Thymus (tissue), 11 donors: ENCODE data around the gene PPP1R12A. TPM values are rescaled to one million over a fixed set of nuclear protein-coding genes. Genes with fewer than 3 reads are reported as not detected.

ENCODE experiments used
- DNase-seq, 9 donors: peaks; one replicate each; pipeline ENCODE4 v3.0.0-alpha.2; 2013; ENCODE audit warnings: low spot score in 9 of 9, low read depth in 6 of 9, missing footprints in 1 of 9
- H3K27ac ChIP-seq, 2 donors: one replicate each; pipeline ENCODE4 v1.5.1; 2013; ENCODE audit warnings: control low read depth in 1 of 2, low read depth in 1 of 2, low read length in 1 of 2, mild to moderate bottlenecking in 1 of 2, moderate library complexity in 1 of 2
- H3K27me3 ChIP-seq, 2 donors: one replicate each; pipeline ENCODE4 v1.5.1; 2013; ENCODE audit warnings: low read length in 1 of 2; ENCODE audit not compliant: control insufficient read depth in 2 of 2, insufficient read depth in 1 of 2
- H3K36me3 ChIP-seq, 2 donors: one replicate each; pipeline ENCODE4 v1.5.1; 2013; ENCODE audit warnings: low read length in 1 of 2, mild to moderate bottlenecking in 1 of 2, moderate library complexity in 1 of 2; ENCODE audit not compliant: control insufficient read depth in 2 of 2, insufficient read depth in 2 of 2
- H3K4me1 ChIP-seq, 2 donors: one replicate each; pipeline ENCODE4 v1.5.1; 2013; ENCODE audit warnings: low read length in 2 of 2; ENCODE audit not compliant: control insufficient read depth in 2 of 2, insufficient read depth in 2 of 2
- H3K4me3 ChIP-seq, 2 donors: one replicate each; pipeline ENCODE4 v1.5.1; 2013; ENCODE audit warnings: low read length in 2 of 2, control low read depth in 1 of 2, mild to moderate bottlenecking in 1 of 2
- H3K9me3 ChIP-seq, 2 donors: one replicate each; pipeline ENCODE4 v1.5.1; 2013; ENCODE audit warnings: low read length in 1 of 2, mild to moderate bottlenecking in 1 of 2; ENCODE audit not compliant: control insufficient read depth in 2 of 2, insufficient read depth in 1 of 2
- WGBS: extraction: QIAGEN DNeasy Blood & Tissue Kit; methylation state at CpG from one replicate; pipeline ENCODE4 v1.1.7; 2013; 5-methylcytosine and 5-hydroxymethylcytosine counted together
- polyA plus RNA-seq: library from polyadenylated mRNA; stranded (reverse); fragments of 200-250 nt; gene quantifications from one replicate; pipeline ENCODE4 v1.2.3, GENCODE V29; 2013
- total RNA-seq: library from RNA; stranded (reverse); fragments of 120-200 nt; gene quantifications from one replicate; pipeline ENCODE4 v1.2.4, GENCODE V29; 2013
- donor health status: healthy.

Gene PPP1R12A
- total and polyA plus RNA-seq, 2 donors: 32.1 to 86.6 TPM

DNA sequence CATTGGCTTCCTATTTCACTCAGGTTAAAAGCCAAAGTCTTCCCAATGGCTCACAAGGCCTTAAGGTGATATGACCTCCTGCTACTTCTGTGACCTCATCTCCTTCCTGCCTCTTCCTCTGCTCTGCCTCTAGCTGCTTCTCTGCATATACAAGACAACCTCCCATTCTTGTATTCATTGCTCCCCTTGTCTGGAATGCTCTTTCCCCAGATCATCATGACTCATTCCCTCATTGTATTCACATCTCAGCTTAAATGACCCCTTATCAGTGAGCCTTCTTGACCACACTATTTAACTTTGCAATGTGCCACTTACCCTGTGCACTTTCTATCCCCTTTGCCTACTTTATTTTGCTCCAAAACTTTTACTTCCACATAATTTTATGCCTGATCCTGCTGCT, 90.2 kb downstream of the PPP1R12A start:
- Histone ChIP-seq H3K4me1 (peaks cover 0 to 3% of the 10 kb centered on the region in 2 donors), H3K36me3 (peaks cover 6 to 21% of the 10 kb centered on the region in 2 donors)
- DNase-seq: no peak

DNA sequence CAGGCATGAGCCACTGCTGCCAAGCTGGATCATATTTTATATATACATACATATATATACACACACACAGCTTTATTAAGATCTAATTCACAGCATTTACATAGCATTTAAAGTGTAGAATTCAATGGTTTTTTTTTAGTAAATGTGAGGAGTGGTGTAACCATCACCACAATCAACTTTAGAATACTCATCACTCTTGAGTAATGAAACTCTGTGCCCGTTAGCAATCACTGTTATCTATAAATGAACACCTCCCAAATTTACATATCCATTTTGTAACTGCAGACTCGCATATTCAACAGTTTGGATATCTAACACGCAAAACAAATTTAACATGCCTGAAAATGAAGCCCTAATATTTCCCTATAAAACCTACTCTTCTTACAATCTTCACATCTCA, 90.9 kb downstream of the PPP1R12A start:
- Histone ChIP-seq H3K27me3 (no peaks in the 10 kb centered on the region), H3K4me1 (peaks cover 0 to 3% of the 10 kb centered on the region in 2 donors), H3K27ac (no peak overlapping the region), H3K36me3 (peaks cover 12 to 27% of the 10 kb centered on the region in 2 donors), H3K9me3 (peaks cover 2 to 6% of the 10 kb centered on the region in 2 donors), H3K4me3 (no peak overlapping the region)
- no peak for DNase-seq
- WGBS: 98% methylated on average over 3 of the region's 3 CpGs

More for the DNA sequence above, 90.2 kb downstream of the PPP1R12A start:
- no peaks in the 10 kb centered on the region for H3K9me3 ChIP-seq
- H3K4me3 ChIP-seq: no peak overlapping the region
- no peak overlapping the region for H3K27ac ChIP-seq
- H3K27me3 ChIP-seq: no peaks in the 10 kb centered on the region

DNA sequence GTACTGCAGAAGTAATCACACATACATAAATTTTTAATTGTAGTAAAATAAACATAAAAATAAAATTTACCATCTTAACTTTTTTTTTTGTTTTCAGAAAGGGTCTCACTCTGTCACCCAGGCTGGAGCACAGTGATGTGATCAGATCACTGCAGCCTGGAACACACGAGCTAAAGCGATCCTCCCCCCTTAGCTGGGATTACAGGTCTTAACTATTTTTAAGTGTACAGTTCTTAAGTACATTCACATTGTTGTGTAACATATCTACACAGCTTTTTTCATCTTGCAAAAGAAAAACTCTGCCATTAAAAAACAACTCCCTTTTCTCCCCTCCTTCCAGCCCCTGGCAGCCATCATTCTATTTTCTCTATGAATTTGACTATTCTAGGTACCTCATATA, 92.3 kb downstream of the PPP1R12A start:
- H3K9me3 ChIP-seq: peaks cover 8 to 14% of the 10 kb centered on the region in 2 donors
- peaks cover 19 to 36% of the 10 kb centered on the region in 2 donors for H3K36me3 ChIP-seq
- H3K4me3 ChIP-seq: no peak overlapping the region
- 97% methylated on average over 2 of the region's 2 CpGs for WGBS
- no peak for DNase-seq
- H3K27ac ChIP-seq: no peak overlapping the region
- H3K27me3 ChIP-seq: no peaks in the 10 kb centered on the region
- peaks cover 0 to 3% of the 10 kb centered on the region in 2 donors for H3K4me1 ChIP-seq

DNA sequence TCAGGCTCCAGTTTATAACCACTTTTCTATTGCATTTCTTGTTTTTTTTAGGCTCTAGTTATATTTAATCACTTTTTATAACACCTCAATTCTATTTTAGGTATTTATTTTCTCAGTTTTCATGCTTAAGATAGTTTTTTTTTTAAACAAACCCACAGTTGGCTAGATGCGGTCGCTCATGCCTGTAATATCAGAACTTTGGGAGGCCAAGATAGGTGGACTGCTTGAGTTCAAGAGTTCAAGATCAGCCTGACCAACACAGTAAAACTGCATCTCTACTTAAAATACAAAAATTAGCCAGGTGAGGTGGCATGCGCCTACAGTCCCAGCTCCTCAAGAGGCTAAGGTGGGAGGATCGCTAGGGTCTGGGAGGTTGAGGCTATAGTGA, 93.0 kb downstream of the PPP1R12A start:
- peaks cover 19 to 36% of the 10 kb centered on the region in 2 donors for H3K36me3 ChIP-seq
- no peak overlapping the region for H3K4me3 ChIP-seq
- no peak overlapping the region for H3K27ac ChIP-seq
- peaks cover 0 to 3% of the 10 kb centered on the region in 2 donors for H3K4me1 ChIP-seq
- peaks cover 8 to 14% of the 10 kb centered on the region in 2 donors for H3K9me3 ChIP-seq
- H3K27me3 ChIP-seq: no peaks in the 10 kb centered on the region
- 86% methylated on average over 4 of the region's 4 CpGs for WGBS
- no peak for DNase-seq

DNA sequence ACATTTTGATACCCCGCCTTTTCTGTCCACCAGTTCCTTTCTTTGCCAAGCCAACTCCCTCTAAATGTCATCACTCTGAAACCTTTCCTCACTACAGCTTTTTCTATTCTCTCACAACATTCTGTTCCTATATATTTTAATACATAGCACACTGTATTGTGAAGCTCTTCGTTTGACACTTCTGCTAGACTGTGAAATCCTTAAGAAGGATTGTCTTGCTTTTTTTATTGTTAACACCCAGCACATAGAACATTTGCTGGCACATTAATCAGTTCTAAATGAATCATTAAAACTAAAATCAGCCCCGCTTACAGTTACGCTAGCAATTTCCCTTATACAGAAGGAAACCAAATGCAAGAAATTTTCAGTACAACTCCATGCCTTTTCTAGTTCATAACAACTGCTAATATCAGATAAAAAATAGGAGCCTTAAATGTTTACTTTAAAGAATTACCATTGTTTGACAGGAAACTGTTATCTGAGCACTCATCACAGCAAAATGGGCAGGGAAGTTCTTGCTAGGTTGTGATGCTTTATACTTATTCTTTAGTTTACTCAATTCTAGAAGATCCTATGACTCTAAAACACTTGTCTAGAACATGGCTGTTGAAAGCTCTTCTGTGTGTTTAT, 93.5 kb downstream of the PPP1R12A start:
- no peak overlapping the region for H3K4me3 ChIP-seq
- H3K27me3 ChIP-seq: no peaks in the 10 kb centered on the region
- H3K27ac ChIP-seq: no peak overlapping the region
- H3K4me1 ChIP-seq: peaks cover 0 to 3% of the 10 kb centered on the region in 2 donors
- H3K36me3 ChIP-seq: peaks cover 19 to 36% of the 10 kb centered on the region in 2 donors
- peaks cover 8 to 14% of the 10 kb centered on the region in 2 donors for H3K9me3 ChIP-seq
- DNase-seq: no peak
- 97% methylated on average over 4 of the region's 4 CpGs for WGBS

DNA sequence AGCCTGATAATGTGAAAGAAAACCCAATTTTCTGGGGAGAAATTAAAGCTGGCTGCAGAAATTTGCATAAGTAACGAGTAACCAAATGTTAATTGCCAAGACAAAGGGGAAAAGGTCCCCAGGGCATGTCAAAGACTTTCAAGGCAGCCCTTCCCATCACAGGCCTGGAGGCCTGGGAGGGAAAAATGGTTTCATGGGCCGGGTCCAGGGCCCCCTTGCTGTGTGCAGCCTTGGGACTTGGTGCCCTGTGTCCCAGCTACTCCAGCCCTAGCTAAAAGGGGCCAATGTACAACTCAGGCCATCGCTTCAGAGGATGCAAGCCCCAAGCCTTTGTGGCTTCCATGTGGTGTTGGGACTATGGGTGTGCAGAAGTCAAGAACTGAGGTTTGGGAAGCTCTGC, 96.5 kb downstream of the PPP1R12A start:
- Histone ChIP-seq H3K36me3 (peaks cover 16 to 23% of the 10 kb centered on the region in 2 donors), H3K4me3 (no peak overlapping the region), H3K9me3 (peaks cover 8 to 14% of the 10 kb centered on the region in 2 donors), H3K27ac (no peak overlapping the region), H3K27me3 (no peaks in the 10 kb centered on the region), H3K4me1 (peaks cover 0 to 3% of the 10 kb centered on the region in 2 donors)
- DNase-seq: no peak
- WGBS: 94% methylated on average over 3 of the region's 3 CpGs

DNA sequence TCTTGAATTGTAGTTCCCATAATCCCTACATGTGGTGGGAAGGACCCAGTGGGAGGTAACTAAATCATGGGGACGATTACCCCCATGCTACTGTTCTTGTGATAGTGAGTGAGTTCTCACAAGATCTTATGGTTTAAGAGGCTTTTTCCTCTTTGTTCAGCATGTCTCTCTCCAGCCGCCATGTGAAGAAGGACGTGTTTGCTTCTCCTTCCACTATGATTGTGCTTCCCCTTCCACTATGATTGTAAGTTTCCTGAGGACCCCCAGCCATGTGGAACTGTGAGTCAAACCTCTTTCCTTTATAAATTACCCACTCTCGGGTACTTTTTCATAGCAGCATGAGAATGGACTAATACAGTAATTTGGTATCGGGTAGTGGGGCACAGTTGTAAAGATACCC, 97.3 kb downstream of the PPP1R12A start:
- no peak for DNase-seq
- H3K27ac ChIP-seq: no peak overlapping the region
- 97% methylated on average over 5 of the region's 5 CpGs for WGBS
- peaks cover 0 to 3% of the 10 kb centered on the region in 2 donors for H3K4me1 ChIP-seq
- H3K27me3 ChIP-seq: no peaks in the 10 kb centered on the region
- H3K9me3 ChIP-seq: peaks cover 8 to 14% of the 10 kb centered on the region in 2 donors
- H3K36me3 ChIP-seq: peaks cover 16 to 19% of the 10 kb centered on the region in 2 donors
- H3K4me3 ChIP-seq: no peak overlapping the region

DNA sequence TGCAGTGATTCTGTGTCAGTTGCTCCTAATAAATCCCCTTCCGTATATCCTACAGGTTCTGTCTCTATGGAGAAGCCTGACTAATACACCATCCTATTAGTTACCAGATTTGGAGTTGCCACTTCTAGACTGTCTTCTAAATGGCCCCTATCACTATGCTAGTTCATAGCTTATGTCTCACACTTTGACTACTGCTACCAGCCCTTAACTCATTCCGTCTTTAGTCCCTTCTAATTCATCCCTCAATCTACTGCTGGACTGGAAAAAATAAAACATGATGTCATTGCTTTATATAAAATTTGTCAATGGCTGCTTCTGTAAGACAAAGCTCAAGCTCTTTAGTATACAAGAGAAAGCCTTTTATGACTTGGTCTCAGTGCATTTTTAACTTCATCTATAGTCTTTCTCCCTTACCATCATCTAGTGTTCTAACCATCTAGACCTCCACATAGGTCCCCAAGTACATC, 99.5 kb downstream of the PPP1R12A start:
- Histone ChIP-seq H3K27ac (no peak overlapping the region), H3K4me1 (no peaks in the 10 kb centered on the region), H3K27me3 (no peaks in the 10 kb centered on the region), H3K9me3 (peaks cover 8 to 14% of the 10 kb centered on the region in 2 donors), H3K36me3 (peaks cover 16 to 35% of the 10 kb centered on the region in 2 donors), H3K4me3 (no peak overlapping the region)
- no peak for DNase-seq
- WGBS: 98% methylated on average over 2 of the region's 2 CpGs

DNA sequence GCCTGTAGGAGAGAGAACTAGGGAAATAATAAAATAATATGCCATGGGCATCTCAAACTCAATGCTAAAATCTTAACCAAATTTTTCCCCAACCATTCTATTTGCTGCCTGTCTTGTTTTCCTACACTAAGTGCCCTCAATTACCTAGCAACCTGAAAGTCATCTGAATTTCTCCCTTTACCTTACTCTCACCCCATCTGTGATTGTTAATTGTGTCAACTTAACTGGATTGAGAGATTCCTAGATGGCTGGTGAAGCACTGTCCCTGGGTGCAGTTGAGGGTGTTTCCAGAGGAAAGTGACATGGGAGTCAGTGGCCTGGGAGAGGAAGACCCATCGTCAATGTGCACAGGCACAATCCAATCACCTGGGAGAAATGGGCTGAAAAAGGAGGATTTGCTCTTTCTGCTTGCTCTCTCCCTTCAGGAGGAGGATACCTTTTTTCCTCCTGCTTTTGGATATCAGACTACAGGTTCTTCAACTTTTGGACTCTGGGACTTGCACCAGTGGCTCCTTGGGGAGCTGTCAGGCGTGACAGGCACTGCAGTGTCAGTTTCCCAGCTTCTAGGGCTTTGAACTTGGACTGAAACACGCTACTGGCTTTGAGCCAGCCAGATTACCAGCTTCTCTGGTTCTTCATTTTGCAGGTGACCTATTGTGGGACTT, 100.1 kb downstream of the PPP1R12A start:
- no peak for DNase-seq
- peaks cover 16 to 33% of the 10 kb centered on the region in 2 donors for H3K36me3 ChIP-seq
- H3K9me3 ChIP-seq: peaks cover 8 to 14% of the 10 kb centered on the region in 2 donors
- H3K27me3 ChIP-seq: no peaks in the 10 kb centered on the region
- no peak overlapping the region for H3K4me3 ChIP-seq
- H3K4me1 ChIP-seq: no peaks in the 10 kb centered on the region
- H3K27ac ChIP-seq: no peak overlapping the region
- WGBS: 95% methylated on average over 3 of the region's 3 CpGs
